ENCODE results near the gene ADGRG3.

ADGRG3 gene

DNA sequence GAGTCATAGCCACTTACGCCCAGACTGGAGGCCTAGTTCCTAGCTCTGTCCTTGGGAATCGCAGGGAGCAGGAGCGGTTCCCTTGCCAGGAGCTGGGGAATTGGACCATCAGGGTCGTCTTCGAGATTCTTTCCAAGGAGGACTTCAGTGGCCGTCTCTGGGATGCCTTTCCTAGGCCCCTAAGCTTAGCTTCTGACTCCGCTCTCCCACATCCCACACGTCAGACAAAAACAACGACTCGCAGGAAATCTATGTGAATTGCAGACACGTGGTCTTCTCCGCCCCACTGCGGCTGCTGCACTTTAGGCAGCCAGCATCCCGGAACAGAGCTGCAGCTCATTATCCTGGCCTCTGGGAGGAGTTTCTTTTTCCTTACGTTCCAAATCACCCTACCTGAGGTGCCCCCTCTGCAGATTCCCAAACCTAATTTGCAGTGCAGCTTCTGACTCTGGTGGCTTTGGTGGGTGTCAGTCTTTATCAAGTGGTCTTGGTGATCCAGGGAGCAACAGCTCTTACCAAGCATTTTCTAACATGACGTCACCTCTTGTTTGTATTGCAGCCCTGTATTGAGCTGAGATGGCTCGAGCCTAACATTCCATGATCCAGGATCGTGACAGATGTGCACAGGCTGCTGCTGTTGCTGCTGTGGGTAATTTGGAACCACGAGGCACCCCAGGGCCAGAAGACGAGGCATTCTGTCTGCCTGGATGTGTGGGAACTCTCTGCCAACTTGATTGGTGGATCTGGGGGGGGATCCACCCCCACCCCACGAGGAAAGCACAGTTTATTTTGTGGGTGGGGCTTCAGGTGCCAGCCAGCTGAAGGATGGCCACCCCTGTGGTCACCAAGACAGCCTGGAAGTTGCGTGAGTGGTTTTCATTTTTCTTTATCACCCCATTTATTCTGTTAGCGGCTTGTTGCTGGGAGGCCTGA is 68.6 kb downstream of the ADGRG3 start:
- peak; percentile 23 for DNase-seq (ENCODE audit: low read depth)

DNA sequence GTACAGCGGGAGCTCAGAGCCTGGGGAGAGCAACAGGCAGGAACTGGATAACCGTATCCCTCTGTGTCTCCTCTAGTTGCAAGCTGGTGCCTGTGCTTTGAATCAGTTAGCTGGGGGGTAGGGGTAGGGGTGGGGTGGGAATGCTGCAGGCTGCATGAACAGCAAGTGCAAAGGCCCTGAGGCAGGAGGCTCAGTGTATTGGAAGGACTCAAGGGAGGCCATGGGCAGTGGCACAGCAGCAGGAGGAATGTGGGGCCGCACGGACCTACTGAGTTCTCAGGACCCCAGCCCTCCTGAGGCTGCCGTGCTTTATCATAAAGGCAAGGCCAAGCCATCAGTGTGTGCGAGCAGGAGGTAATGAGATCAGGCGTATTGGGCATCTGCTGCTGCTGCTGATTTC is 70.7 kb downstream of the ADGRG3 start:
- no peak for DNase-seq (ENCODE audit: low read depth)

Data from activated T-helper 1 cell treated with Interleukin-2 at 50 U/mL for 16 hours (primary cell).